Mesenchymal stem cell (in vitro differentiated cells and primary cell): ENCODE data around the gene HTR2B. TPM values are rescaled to one million over a fixed set of nuclear protein-coding genes. Genes with fewer than 3 reads are reported as not detected.

Source experiments
- DNase-seq: peaks from one replicate; pipeline ENCODE4 v3.0.0-alpha.2; 2013
- H2AFZ ChIP-seq: one replicate; pipeline ENCODE4 v1.6.1; 2013; ENCODE audit warnings: low read depth, mild to moderate bottlenecking, control low read depth, inconsistent platforms, low read length, moderate library complexity
- H2AK5ac ChIP-seq: 2 replicates; pipeline ENCODE4 v1.6.1; 2013; ENCODE audit warnings: low read length, moderate library complexity, mild to moderate bottlenecking, inconsistent platforms; ENCODE audit not compliant: severe bottlenecking
- H2BK120ac ChIP-seq: one replicate; pipeline ENCODE4 v1.6.1; 2013; ENCODE audit warnings: low read depth, mild to moderate bottlenecking, inconsistent platforms, low read length, moderate library complexity
- H2BK12ac ChIP-seq, 2 experiments: one replicate each; pipeline ENCODE4 v1.6.1; 2013; ENCODE audit warnings: inconsistent platforms in 2 of 2, low read length in 2 of 2, mild to moderate bottlenecking in 2 of 2, moderate library complexity in 2 of 2, control low read depth in 1 of 2
- H2BK15ac ChIP-seq: one replicate; pipeline ENCODE4 v1.6.1; 2013; ENCODE audit warnings: mild to moderate bottlenecking, low read depth, inconsistent platforms; ENCODE audit not compliant: poor library complexity, severe bottlenecking
- H2BK5ac ChIP-seq: 2 replicates; pipeline ENCODE4 v1.6.1; 2013; ENCODE audit warnings: low read depth, mild to moderate bottlenecking, low read length, control low read depth, inconsistent platforms; ENCODE audit not compliant: poor library complexity, severe bottlenecking
- H3K14ac ChIP-seq, 2 experiments: one replicate each; pipeline ENCODE4 v1.6.1; 2013; ENCODE audit warnings: inconsistent platforms in 2 of 2, low read length in 2 of 2, control low read depth in 1 of 2, mild to moderate bottlenecking in 1 of 2, moderate library complexity in 1 of 2
- H3K18ac ChIP-seq, 2 experiments: one replicate each; pipeline ENCODE4 v1.6.1; 2013; ENCODE audit warnings: inconsistent platforms in 2 of 2, low read length in 2 of 2, control low read depth in 1 of 2, low read depth in 1 of 2, mild to moderate bottlenecking in 1 of 2
- H3K23ac ChIP-seq, 2 experiments: one replicate each; pipeline ENCODE4 v1.6.1; 2013; ENCODE audit warnings: inconsistent platforms in 2 of 2, low read length in 2 of 2, mild to moderate bottlenecking in 2 of 2, moderate library complexity in 2 of 2, control low read depth in 1 of 2
- H3K27ac ChIP-seq: 2 replicates; pipeline ENCODE4 v1.5.1; 2013; ENCODE audit warnings: mild to moderate bottlenecking, moderate library complexity, low read length, control low read depth, inconsistent platforms; ENCODE audit not compliant: poor library complexity, severe bottlenecking
- H3K27me3 ChIP-seq, 2 experiments: 2 replicates each; pipeline versions ENCODE4 v1.6.1 to v1.7.0; 2013; ENCODE audit warnings: low read length in 2 of 2, mild to moderate bottlenecking in 2 of 2, moderate library complexity in 2 of 2, control low read depth in 1 of 2, inconsistent platforms in 1 of 2; ENCODE audit not compliant: control insufficient read depth in 1 of 2, insufficient read depth in 1 of 2
- H3K36me3 ChIP-seq, 2 experiments: 2 replicates each; pipeline versions ENCODE4 v1.6.1 to v1.7.0; 2013; ENCODE audit warnings: low read length in 2 of 2, control low read depth in 1 of 2, inconsistent platforms in 1 of 2, low read depth in 1 of 2, mild to moderate bottlenecking in 1 of 2; ENCODE audit not compliant: insufficient read depth in 2 of 2, control insufficient read depth in 1 of 2
- H3K4ac ChIP-seq, 2 experiments: one replicate each; pipeline ENCODE4 v1.6.1; 2013; ENCODE audit warnings: inconsistent platforms in 2 of 2, low read length in 2 of 2, mild to moderate bottlenecking in 2 of 2, moderate library complexity in 2 of 2, control low read depth in 1 of 2, low read depth in 1 of 2
- H3K4me1 ChIP-seq: 2 replicates; pipeline ENCODE4 v1.6.1; 2013; ENCODE audit warnings: low read depth, low read length, control low read depth; ENCODE audit not compliant: control insufficient read depth, insufficient read depth
- H3K4me2 ChIP-seq: 2 replicates; pipeline ENCODE4 v1.6.1; 2013; ENCODE audit warnings: low read length, mild to moderate bottlenecking, inconsistent platforms; ENCODE audit not compliant: poor library complexity, severe bottlenecking
- H3K4me3 ChIP-seq, 2 experiments: 2 replicates each; pipeline versions ENCODE4 v1.5.1 to v1.7.0; 2013; ENCODE audit warnings: low read length in 2 of 2, mild to moderate bottlenecking in 2 of 2, control low read depth in 1 of 2, low read depth in 1 of 2; ENCODE audit not compliant: insufficient read depth in 1 of 2
- H3K79me1 ChIP-seq: replicated peaks from 2 replicates; pipeline ENCODE4 v1.6.1; 2013; ENCODE audit warnings: mild to moderate bottlenecking, control low read depth, low read length, inconsistent platforms; ENCODE audit not compliant: poor library complexity, severe bottlenecking
- H3K9ac ChIP-seq: 2 replicates; pipeline ENCODE4 v1.7.0; 2013; ENCODE audit warnings: mild to moderate bottlenecking, low read length, moderate library complexity
- H3K9me3 ChIP-seq: 2 replicates; pipeline ENCODE4 v1.7.0; 2013; ENCODE audit warnings: mild to moderate bottlenecking, low read length; ENCODE audit not compliant: control insufficient read depth
- H4K8ac ChIP-seq: one replicate; pipeline ENCODE4 v1.6.1; 2013; ENCODE audit warnings: inconsistent platforms, mild to moderate bottlenecking, low read length, moderate library complexity
- H4K91ac ChIP-seq: one replicate; pipeline ENCODE4 v1.6.1; 2013; ENCODE audit warnings: mild to moderate bottlenecking, low read length, inconsistent platforms
- WGBS: methylation state at CpG from one replicate; pipeline ENCODE4 v1.1.7; 2013; ENCODE audit warnings: mixed read lengths; 5-methylcytosine and 5-hydroxymethylcytosine counted together
- polyA plus RNA-seq, 2 experiments: library from polyadenylated mRNA; stranded (reverse); fragments of 200-250 nt; gene quantifications; one replicate each; pipeline ENCODE4 v1.2.3, GENCODE V29; 2013

HTR2B gene
- polyA plus RNA-seq (2013, experiment 1 of 2), result 106 TPM
- polyA plus RNA-seq (2013, experiment 2 of 2), result 112 TPM

DNA sequence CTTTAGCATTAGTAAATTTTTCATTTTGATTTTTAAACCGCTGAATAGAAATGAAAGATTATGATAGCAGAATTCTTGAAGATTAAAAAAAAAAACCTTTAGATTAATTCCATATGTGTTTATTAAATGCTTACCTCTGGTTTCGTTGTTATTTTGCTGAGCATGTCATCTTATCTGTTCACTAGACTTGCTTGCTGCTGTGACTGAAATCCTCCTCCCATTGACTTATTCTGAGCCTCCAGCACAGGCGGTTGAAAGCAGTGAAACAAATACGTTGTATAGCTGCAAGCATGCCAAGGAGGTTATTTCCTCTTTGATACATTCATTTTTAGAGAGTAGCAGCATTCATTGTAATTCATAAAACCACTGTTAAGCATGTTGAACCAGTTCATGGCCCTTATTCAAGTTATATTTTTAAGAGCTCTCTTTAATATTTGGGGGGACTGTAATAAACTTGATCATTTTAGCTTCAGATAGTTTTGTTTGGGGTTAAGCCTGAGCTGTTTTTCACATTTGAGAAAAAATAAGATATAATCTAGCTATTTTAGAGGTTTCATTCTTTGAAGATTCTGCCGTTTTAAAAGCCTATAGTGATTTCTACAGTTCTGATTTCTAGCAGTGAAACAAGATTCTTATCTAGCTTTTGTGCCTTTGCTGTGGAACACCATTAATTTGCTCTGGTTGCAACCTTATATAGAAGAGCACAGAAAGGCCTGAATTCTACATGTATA lies at the start of gene HTR2B:
TSS of gene HTR2B (minus strand) at position 205 of the 731 bp plus-strand sequence. CDS start 1,278 bp downstream, outside the sequence.
- no peak within 1 kb of the TSS for H3K23ac ChIP-seq
- no peak within 1 kb of the TSS for H3K4me2 ChIP-seq
- no peak within 1 kb of the TSS for H2BK12ac ChIP-seq
- H3K9me3 ChIP-seq, result no peaks in the 10 kb centered on the region
- H2AFZ ChIP-seq, result no peak within 1 kb of the TSS
- WGBS, result 60% methylated on average over 1 of the region's 5 CpGs
- H3K27me3 ChIP-seq, result no peaks in the 10 kb centered on the region
- no peak within 1 kb of the TSS for H2BK5ac ChIP-seq
- no peaks in the 10 kb centered on the region for H3K79me1 ChIP-seq
- peaks cover 0 to 6% of the 10 kb centered on the region in 2 experiments for H3K36me3 ChIP-seq
- H3K4me1 ChIP-seq, result peaks cover 9% of the 10 kb centered on the region
- no peak within 1 kb of the TSS for H3K14ac ChIP-seq
- H3K18ac ChIP-seq, result no peak within 1 kb of the TSS
- H2BK120ac ChIP-seq, result no peak within 1 kb of the TSS
- no peak within 1 kb of the TSS for H2AK5ac ChIP-seq
- peak within 1 kb of the TSS; percentile 88 for H3K9ac ChIP-seq
- peak within 1 kb of the TSS; percentile 97 for H3K27ac ChIP-seq
- no peak within 1 kb of the TSS for H3K4ac ChIP-seq
- H4K8ac ChIP-seq, result no peak within 1 kb of the TSS
- no peak within 1 kb of the TSS for H2BK15ac ChIP-seq
- no peak within 1 kb of the TSS for H4K91ac ChIP-seq
- H3K4me3 ChIP-seq, result peak within 1 kb of the TSS in 1 of 2 experiments; percentile 63
- peak; percentile 69 for DNase-seq

DNA sequence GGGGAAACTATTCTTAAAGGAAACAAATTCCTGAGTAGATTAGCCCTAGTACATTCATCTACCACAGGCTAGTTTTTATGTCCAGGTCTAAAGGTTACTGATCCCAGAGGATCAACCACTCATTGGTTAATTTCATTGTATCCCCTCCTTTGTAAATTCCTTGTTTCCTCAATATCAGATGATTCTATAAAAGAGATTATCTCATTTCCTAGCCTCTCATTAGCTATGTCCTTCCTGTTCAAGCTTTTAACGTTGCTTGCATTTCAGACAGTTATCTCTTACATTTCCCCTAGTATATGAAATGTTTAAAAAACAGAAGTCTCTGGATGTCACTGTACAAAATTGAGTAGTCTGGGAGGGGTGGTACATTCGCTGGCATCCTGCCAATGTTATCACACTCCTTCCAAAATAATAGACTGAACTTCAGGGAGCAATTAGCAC lies 49.4 kb upstream of the HTR2B start:
- Histone ChIP-seq H3K4me1 (no peaks in the 10 kb centered on the region), H4K91ac (no peak overlapping the region), H3K79me1 (no peaks in the 10 kb centered on the region), H2BK15ac (no peak overlapping the region), H3K27me3 (no peaks in the 10 kb centered on the region), H2BK12ac (no peak overlapping the region), H3K27ac (no peak overlapping the region), H2AFZ (no peak overlapping the region), H3K14ac (no peak overlapping the region), H3K4me3 (no peak overlapping the region), H3K9me3 (no peaks in the 10 kb centered on the region), H3K9ac (peak overlapping the region; percentile 46), H2AK5ac (no peak overlapping the region), H3K18ac (no peak overlapping the region), H3K36me3 (peaks cover 25 to 55% of the 10 kb centered on the region in 2 experiments), H3K4ac (peak overlapping the region in 1 of 2 experiments; percentile 38), H2BK5ac (no peak overlapping the region), H3K4me2 (no peak overlapping the region), H3K23ac (no peak overlapping the region), H4K8ac (no peak overlapping the region), H2BK120ac (no peak overlapping the region)
- DNase-seq, result no peak
- no CpG with 5 or more reads among the region's 2 CpGs for WGBS

DNA sequence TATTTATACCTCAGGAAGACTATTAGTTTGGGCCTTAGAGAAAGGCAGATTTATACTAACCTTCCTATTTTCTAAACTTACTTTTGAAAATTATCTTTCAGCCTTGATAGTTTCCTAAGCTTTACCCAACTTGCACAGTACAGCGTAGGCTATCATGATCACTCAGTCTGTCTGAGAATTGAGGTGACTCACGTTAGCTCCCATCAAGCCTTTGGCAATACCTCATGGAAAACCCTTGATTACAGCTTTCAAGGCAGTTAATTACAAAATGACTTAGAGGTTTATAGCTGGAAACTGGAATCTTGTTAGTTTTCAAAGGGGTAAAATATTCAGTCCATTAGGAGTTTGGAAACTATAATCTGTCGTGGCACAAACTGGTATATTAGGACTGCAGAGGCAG lies 47.2 kb upstream of the HTR2B start:
- Histone ChIP-seq H3K9me3 (no peaks in the 10 kb centered on the region), H3K23ac (no peak overlapping the region), H3K27ac (no peak overlapping the region), H3K4ac (no peak overlapping the region), H3K14ac (no peak overlapping the region), H3K18ac (no peak overlapping the region), H2AK5ac (no peak overlapping the region), H3K4me1 (no peaks in the 10 kb centered on the region), H2BK120ac (no peak overlapping the region), H3K27me3 (no peaks in the 10 kb centered on the region), H2BK12ac (no peak overlapping the region), H2BK5ac (no peak overlapping the region), H3K79me1 (peaks cover 1% of the 10 kb centered on the region), H2AFZ (no peak overlapping the region), H3K4me3 (no peak overlapping the region), H3K4me2 (no peak overlapping the region), H4K91ac (no peak overlapping the region), H2BK15ac (no peak overlapping the region), H3K9ac (no peak overlapping the region), H3K36me3 (peaks cover 28 to 70% of the 10 kb centered on the region in 2 experiments), H4K8ac (no peak overlapping the region)
- peak; percentile 71 for DNase-seq
- WGBS, result 93% methylated on average over 3 of the region's 3 CpGs

DNA sequence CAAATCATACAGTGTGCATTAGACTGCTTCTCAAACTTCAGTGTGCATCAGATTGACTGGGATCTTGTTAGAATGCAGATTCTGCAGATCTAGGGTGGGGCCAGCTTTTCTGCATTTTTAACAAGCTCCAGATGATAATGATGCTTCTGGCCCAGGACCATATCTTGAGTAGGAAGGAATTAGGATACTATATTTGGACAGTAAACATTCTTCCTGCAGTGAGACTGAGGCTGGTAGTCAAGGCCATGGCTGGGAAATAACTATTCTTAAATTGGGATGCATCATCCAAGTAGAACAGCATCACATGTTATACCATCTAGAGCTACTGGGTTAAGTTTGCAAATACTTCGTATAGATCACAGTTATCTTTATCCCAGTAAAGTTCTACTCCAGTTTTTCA lies 45.2 kb upstream of the HTR2B start:
- peak overlapping the region; percentile 66 for H3K9ac ChIP-seq
- no peak overlapping the region for H2BK15ac ChIP-seq
- no peak overlapping the region for H4K91ac ChIP-seq
- no peak overlapping the region for H2BK12ac ChIP-seq
- no peaks in the 10 kb centered on the region for H3K4me1 ChIP-seq
- H3K27me3 ChIP-seq, result no peaks in the 10 kb centered on the region
- H3K14ac ChIP-seq, result no peak overlapping the region
- H2AK5ac ChIP-seq, result no peak overlapping the region
- no peak overlapping the region for H2BK5ac ChIP-seq
- no peak overlapping the region for H2AFZ ChIP-seq
- no CpG with 5 or more reads among the region's 1 CpG for WGBS
- DNase-seq, result no peak
- no peak overlapping the region for H2BK120ac ChIP-seq
- peaks cover 1% of the 10 kb centered on the region for H3K79me1 ChIP-seq
- no peaks in the 10 kb centered on the region for H3K9me3 ChIP-seq
- H3K27ac ChIP-seq, result no peak overlapping the region
- H3K4me3 ChIP-seq, result no peak overlapping the region
- peak overlapping the region in 1 of 2 experiments; percentile 37 for H3K18ac ChIP-seq
- H4K8ac ChIP-seq, result no peak overlapping the region
- H3K4ac ChIP-seq, result no peak overlapping the region
- H3K23ac ChIP-seq, result no peak overlapping the region
- H3K4me2 ChIP-seq, result no peak overlapping the region
- H3K36me3 ChIP-seq, result peaks cover 14 to 72% of the 10 kb centered on the region in 2 experiments
